ENCODE data around the gene DYNC1I1.

Gene DYNC1I1

GRCh38 chr7:95808396-95808795, 36.0 kb downstream of the DYNC1I1 start:
- no peak overlapping the region for H3K27ac ChIP-seq
- TF ChIP-seq, protein P1, sequence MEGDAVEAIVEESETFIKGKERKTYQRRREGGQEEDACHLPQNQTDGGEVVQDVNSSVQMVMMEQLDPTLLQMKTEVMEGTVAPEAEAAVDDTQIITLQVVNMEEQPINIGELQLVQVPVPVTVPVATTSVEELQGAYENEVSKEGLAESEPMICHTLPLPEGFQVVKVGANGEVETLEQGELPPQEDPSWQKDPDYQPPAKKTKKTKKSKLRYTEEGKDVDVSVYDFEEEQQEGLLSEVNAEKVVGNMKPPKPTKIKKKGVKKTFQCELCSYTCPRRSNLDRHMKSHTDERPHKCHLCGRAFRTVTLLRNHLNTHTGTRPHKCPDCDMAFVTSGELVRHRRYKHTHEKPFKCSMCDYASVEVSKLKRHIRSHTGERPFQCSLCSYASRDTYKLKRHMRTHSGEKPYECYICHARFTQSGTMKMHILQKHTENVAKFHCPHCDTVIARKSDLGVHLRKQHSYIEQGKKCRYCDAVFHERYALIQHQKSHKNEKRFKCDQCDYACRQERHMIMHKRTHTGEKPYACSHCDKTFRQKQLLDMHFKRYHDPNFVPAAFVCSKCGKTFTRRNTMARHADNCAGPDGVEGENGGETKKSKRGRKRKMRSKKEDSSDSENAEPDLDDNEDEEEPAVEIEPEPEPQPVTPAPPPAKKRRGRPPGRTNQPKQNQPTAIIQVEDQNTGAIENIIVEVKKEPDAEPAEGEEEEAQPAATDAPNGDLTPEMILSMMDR (conservative IDR thresholded peaks at IDR 0.05) = no peak
- TF ChIP-seq ZFX (IDR thresholded peaks at IDR 0.05) = no peak

DNA sequence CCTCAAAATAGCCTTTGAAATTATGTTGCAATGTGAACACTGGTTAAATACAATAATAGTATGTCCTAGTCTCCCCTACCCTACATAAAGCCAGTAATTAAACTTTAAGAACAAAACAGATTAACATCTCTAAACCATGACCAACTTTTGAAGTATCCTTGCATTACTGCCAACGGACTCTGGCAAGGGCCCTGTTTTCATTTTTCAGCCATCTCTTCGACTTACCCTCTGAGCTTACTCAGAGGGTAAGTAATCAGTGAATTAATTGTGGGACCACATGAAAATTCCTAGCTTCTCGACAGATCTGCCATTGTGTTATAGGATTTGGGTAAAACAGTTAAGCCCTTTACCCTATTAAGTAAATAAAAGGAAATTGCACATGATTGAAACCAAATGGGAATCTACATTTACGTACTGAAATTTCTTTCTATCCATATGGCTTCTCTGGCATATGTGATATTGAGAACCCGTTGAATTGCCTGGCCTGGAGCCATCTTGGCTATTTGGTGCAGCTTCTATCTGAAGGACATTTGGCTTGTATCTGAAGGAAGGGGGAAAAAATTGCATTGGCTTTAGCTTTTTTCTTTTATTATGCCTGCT, 39.6 kb downstream of the DYNC1I1 start:
- no peak for TF ChIP-seq ZFX (IDR thresholded peaks at IDR 0.05)
- TF ChIP-seq, protein P1 (conservative IDR thresholded peaks at IDR 0.05) = no peak
- H3K27ac ChIP-seq = no peak overlapping the region

- no peak for TF ChIP-seq ZFX (IDR thresholded peaks at IDR 0.05)
- TF ChIP-seq, protein P1 (conservative IDR thresholded peaks at IDR 0.05) = no peak
- H3K27ac ChIP-seq = no peak overlapping the region
Measured at GRCh38 chr7:95814721-95815120, 42.4 kb downstream of the DYNC1I1 start.

- no peak overlapping the region for H3K27ac ChIP-seq
- no peak for TF ChIP-seq ZFX (IDR thresholded peaks at IDR 0.05)
- TF ChIP-seq, protein P1 (conservative IDR thresholded peaks at IDR 0.05) = no peak
Measured at GRCh38 chr7:95817866-95818640, 45.7 kb downstream of the DYNC1I1 start.

DNA sequence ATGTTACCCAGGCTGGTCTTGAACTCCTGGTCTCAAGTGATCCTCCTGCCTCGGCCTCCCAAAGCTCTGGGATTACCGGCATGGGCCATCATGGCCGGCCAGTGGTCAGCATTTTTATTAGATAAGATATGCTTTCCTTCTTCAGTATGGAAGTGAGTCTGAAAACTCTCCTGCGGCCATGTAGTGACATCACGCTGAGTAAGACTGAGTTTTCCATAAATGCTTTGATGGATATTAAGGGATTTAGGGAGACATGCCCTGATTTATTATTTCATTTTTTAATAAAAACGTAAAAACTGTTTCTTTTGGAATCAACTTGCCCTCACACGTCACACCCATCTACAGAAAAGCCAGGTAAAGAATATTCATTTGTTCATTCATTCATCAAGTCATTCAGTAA, 48.4 kb downstream of the DYNC1I1 start:
- H3K27ac ChIP-seq = no peak overlapping the region
- TF ChIP-seq, protein P1 (conservative IDR thresholded peaks at IDR 0.05) = no peak
- no peak for TF ChIP-seq ZFX (IDR thresholded peaks at IDR 0.05)

- TF ChIP-seq, protein P1 (conservative IDR thresholded peaks at IDR 0.05) = no peak
- no peak for TF ChIP-seq ZFX (IDR thresholded peaks at IDR 0.05)
- no peak overlapping the region for H3K27ac ChIP-seq
Measured at GRCh38 chr7:95822717-95823116, 50.4 kb downstream of the DYNC1I1 start.

GRCh38 chr7:95824616-95825015, 52.3 kb downstream of the DYNC1I1 start:
- no peak for TF ChIP-seq ZFX (IDR thresholded peaks at IDR 0.05)
- TF ChIP-seq, protein P1 (conservative IDR thresholded peaks at IDR 0.05) = no peak

More at GRCh38 chr7:95824616-95825015, 52.3 kb downstream of the DYNC1I1 start:
- H3K27ac ChIP-seq = no peak overlapping the region
